Hematopoietic multipotent progenitor cell treated with erythropoietin and hydrocortisone succinate and interleukin-3 and kit ligand, for 17 days (in vitro differentiated cells): ENCODE results near the gene TUBB1.
"Not testable (repeated sequence)": the region's sequence is repeated elsewhere in the genome, so short reads cannot be mapped to it uniquely, and the experiment has no call there.

Experiments
- DNase-seq: peaks from one replicate; pipeline ENCODE4 v3.0.0-alpha.2; 2015; ENCODE audit warnings: low spot score

Gene TUBB1

GRCh38 chr20:59019217-59019616 is at the start of gene TUBB1:
TSS of gene TUBB1 (plus strand) at chr20:59019429. CDS start at chr20:59019523, 94 bp downstream.
- DNase-seq = peak; percentile 78

- no peak for DNase-seq
These were observed 49.8 kb upstream of the TUBB1 start for GRCh38 chr20:58969439-58969838.

- DNase-seq = no peak
These were observed 49.1 kb upstream of the TUBB1 start for GRCh38 chr20:58970146-58970545.

- no peak for DNase-seq
These were observed 47.8 kb upstream of the TUBB1 start for GRCh38 chr20:58971429-58971828.

GRCh38 chr20:58973179-58973578 is 46.0 kb upstream of the TUBB1 start:
- no peak for DNase-seq

- DNase-seq = no peak
These were observed 45.4 kb upstream of the TUBB1 start for GRCh38 chr20:58973866-58974265.

GRCh38 chr20:58975353-58975752 is 43.9 kb upstream of the TUBB1 start:
- DNase-seq = no peak

GRCh38 chr20:58976061-58976730 is 43.0 kb upstream of the TUBB1 start:
- DNase-seq = no peak

GRCh38 chr20:58978351-58979190 is 40.7 kb upstream of the TUBB1 start:
- DNase-seq = no peak

- DNase-seq = peak; percentile 92
These were observed 38.3 kb upstream of the TUBB1 start, which contains the start of gene NELFCD for GRCh38 chr20:58980711-58981627. TSS of gene NELFCD (plus strand) at chr20:58981256. CDS start at chr20:58981310, 54 bp downstream.

GRCh38 chr20:58981628-58982364 is 37.4 kb upstream of the TUBB1 start:
- DNase-seq = peak; percentile 34

GRCh38 chr20:58982406-58983114 is 36.7 kb upstream of the TUBB1 start:
- peak; percentile 63 for DNase-seq

- DNase-seq = not testable (repeated sequence)
These were observed 36.1 kb upstream of the TUBB1 start for GRCh38 chr20:58983115-58983468.

- DNase-seq = no peak
These were observed 34.5 kb upstream of the TUBB1 start for GRCh38 chr20:58984691-58985090.

- DNase-seq = no peak
These were observed 33.6 kb upstream of the TUBB1 start for GRCh38 chr20:58985656-58986055.

- DNase-seq = no peak
These were observed 32.8 kb upstream of the TUBB1 start for GRCh38 chr20:58986286-58986967.

- no peak for DNase-seq
These were observed 32.2 kb upstream of the TUBB1 start for GRCh38 chr20:58986968-58987517.

GRCh38 chr20:58987790-58988564 is 31.3 kb upstream of the TUBB1 start:
- no peak for DNase-seq

- no peak for DNase-seq
These were observed 30.7 kb upstream of the TUBB1 start for GRCh38 chr20:58988565-58988882.
